Measurements from ENCODE around the gene SLC2A13.

GRCh38 chr12:40137252-40137651, 31.4 kb upstream of the SLC2A13 start:
- TF ChIP-seq POLR2AphosphoS5 (IDR thresholded peaks at IDR 0.05) (no peak), CTCF (IDR thresholded peaks at IDR 0.05) (no peak)
